ENCODE data around the gene COX15.
A peak's percentile ranks its signal among the peaks of the same experiment; 100 is the strongest.
"Not testable (repeated sequence)": the region's sequence is repeated elsewhere in the genome, so short reads cannot be mapped to it uniquely, and the experiment has no call there.

Gene COX15
- 7.7 to 28.7 reads per million in 2 donors for total RNA-seq

DNA sequence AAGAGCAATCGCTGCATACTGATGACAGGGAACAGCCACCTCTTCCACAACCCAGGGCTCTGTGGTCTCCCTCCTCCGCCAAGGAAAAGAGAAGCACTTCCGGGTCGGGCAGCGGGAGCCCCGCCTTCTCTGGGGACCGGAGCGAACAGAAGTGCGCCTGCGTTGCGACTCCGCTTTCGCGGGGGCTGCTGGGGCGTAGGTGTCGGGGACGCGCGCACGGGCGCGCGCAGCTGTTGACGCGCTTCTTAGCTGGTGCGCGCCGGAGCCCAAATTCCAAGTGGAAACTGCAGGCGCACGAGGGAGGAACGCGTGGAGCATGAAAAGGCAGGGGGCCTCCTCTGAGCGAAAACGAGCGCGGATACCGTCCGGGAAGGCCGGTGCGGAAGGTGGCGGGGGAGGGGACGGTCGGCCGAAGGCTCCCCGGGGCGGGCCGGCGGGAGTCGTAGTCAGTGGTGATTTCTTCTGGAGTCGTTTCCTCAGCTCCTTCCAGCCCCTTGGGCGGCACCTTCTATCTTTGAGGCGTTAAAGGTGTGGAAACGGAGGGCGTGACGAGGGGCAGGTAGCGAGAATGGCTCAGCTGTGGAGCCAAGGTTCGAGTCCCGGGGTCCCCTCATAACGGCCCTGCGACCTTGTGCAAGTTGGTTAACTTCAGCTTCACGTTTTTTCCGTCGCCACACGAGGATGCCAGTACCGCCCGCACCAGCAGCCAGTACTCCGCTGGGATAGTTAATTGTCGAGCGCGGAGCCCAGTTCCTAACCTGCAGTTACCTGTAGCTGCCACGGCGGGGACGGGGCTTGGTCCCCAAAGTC, at the start of gene COX15, which contains the start of gene CUTC:
TSS of gene COX15 (minus strand) at position 95 of the 810 bp plus-strand sequence. CDS start at position 17, 78 bp downstream.
TSS of gene CUTC (plus strand) at position 202 of the 810 bp plus-strand sequence. CDS start at position 317, 115 bp downstream.
- DNase-seq, result peak; percentile 89

DNA sequence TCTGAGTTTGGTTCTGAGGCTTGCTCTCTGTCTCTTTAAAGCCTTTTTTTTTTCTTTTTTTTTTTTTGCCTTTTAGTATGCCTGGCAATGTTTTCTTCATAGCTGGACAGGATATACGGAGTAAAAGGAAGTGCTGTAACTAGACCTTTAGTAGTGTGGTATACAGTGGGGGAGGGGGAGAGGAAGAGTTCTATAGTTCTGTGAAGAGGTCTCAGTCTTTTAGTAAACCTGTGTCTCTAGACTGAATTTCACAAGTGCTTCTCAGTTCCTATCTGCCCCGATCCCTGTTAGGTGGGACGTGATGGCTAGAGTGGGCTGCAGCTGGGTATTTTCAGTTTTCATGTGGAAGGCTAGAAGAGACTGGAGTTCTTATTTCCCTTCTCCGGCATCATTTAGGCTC, 47.4 kb upstream of the COX15 start:
- DNase-seq, result no peak

DNA sequence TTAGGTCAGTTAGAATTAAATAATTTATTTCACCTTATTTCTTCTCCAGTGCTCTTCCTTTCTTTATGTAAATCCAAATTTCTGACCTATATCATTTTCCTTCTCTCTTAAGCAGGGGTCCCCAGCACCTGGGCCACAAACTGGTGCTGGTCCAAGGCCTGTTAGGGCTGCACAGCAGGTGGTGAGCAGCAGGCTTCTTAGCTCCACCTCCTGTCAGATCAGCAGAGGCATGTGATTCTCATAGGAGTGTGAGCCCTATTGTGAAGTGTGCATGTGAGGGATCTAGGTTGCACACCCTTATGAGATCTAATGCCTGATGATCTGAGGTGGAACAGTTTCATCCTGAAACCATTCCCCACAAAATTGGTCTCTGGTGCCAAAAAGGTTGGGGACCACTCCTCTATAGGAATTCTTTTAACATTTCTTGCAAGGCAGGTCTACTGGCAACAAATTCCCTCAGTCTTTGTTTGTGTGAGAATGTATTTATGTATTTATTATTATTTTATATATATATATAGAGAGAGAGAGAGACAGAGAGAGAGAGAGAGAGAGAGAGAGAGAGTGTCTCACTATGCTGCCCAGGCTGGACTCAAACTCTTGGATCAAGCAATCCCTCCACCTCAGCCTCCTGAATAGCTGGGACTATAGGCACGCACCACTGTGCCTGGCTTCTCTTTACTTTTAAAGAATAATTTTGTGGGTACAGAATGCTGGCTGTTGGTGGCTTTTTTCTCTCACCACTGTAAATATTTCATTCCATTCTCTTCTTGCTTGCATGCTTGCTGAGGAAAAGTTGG, 46.2 kb upstream of the COX15 start:
- no peak for DNase-seq

DNA sequence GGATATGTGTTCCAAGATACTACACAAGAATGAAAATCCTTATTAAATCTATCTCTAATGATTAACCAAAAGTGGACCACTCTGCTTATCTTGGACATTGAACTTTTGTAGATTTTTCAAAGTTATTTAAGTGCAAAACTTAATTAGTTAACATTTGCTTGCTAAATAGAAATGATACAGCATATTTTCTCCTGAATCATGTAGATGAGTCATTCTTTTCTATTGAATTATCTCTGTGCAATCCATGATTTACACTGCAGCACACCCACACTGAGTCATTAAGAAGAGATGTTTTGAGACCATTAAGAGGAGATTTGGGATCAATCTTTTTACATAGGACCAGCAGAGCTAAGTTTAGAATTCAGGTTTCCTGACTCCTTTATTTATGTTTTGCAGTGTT, 43.9 kb upstream of the COX15 start:
- no peak for DNase-seq

DNA sequence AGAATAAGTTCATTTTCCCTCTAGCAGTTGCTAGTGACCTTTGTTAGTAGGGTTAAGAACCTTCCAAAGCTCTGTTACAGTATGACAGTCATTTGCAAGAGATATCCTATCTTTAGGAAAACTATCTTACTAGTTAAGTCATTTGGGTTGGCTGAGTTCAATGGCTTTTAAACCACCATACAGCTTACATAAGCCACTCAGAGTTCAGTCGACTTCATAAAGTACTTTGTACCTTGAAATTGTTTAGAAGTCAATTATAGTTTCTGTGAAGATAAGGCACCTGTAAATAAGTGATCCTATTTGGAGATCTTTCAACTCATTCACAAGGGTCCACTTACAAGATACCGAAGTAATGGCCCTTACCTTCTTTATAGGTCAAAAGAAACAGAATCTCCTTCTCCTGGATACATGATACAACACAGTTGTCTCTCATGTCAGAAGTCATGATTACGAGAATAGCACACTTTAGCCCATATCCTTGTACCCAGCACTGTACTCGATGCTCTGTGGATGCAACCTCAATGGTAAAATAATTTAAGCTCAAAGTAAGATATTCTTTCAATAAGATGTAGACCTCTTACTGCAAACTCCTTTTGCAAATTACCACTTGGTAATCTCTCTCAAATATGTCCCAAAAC, 38.6 kb upstream of the COX15 start:
- no peak for DNase-seq

- DNase-seq, result no peak
Observed at GRCh38 chr10:99769706-99770105, 37.8 kb upstream of the COX15 start.

GRCh38 chr10:99768556-99768955, 36.6 kb upstream of the COX15 start:
- DNase-seq, result no peak

GRCh38 chr10:99767901-99768300, 36.0 kb upstream of the COX15 start:
- DNase-seq, result no peak

DNA sequence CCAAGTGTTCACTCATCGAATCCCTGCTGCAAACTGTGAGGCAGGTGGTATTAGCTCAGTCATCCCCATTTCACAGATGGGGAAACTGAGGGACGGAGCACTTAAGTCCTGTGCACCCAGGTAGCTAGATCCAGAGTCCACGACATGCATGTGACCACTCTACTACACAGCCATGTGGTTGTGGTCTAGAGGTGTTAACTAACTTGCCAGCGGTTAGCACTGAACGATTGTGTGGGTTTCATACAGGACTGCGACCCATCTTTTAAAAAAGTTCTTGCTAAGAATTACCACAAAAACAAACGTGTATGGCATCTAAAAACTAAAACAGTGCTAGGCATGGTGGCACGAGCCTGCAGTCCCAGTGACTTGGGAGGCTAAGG, 34.4 kb upstream of the COX15 start:
- no peak for DNase-seq

GRCh38 chr10:99765672-99766301, 33.9 kb upstream of the COX15 start:
- DNase-seq, result no peak

DNA sequence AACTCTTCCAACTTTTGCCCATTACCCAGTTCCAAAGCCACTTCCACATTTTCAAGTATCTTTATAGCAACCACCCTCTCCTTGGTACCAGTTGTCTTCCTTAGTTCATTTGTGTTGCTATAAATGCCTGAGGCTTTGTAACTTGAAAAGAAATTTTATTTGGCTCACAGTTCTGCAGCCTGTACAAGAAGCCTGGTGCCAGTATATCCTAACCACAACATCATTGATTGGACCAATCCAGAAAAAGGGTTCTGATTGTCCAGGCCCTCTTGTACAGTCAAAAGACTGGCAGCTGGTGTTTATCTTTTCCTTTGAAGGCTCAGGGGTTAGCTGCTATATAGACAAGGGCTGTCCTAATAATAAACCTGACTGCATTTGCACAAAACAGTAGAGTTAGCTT, 29.4 kb upstream of the COX15 start:
- no peak for DNase-seq

- DNase-seq, result no peak
Observed at GRCh38 chr10:99760321-99760720, 28.4 kb upstream of the COX15 start.

- DNase-seq, result no peak
Observed at GRCh38 chr10:99758211-99758891, 26.4 kb upstream of the COX15 start.

DNA sequence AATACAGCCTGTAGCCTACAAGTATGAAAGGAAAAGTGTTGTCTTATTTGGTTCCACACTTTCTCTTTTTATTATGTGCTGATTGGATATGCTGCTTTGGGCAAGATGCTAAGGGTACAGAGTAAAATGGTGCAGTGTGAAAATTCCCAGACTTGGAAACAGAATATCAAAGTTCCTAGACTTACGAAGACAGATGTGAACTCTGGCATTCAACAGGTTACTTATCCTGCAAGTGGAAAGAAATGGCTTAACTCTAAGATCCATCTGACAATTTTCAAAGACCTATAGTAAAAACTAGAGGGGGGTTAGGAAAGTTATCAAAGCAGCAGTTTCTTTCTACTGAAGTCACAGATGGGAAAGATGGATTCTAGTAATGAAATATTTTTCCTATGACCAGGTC, 24.2 kb upstream of the COX15 start:
- no peak for DNase-seq

DNA sequence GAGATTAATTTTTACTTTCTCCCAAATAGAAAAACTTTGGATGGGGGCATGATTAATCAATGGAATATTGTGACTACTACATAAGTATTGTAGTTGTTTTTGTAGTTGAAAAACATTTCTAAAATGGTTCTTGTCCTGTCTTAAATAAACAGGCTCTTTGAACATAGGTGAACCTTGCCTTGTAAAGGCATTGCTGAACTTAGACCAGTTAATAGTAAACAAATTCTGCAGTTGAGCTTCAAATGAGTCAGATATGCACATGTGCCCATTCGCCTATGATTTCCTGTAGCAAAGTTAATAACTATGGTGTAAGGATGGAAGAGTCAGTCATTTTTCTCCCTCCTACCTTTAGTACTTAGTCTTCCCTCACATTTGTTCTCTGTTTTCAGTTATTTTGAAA, 22.7 kb upstream of the COX15 start:
- DNase-seq, result no peak

- DNase-seq, result no peak
Observed at GRCh38 chr10:99750641-99751040, 18.7 kb upstream of the COX15 start.

DNA sequence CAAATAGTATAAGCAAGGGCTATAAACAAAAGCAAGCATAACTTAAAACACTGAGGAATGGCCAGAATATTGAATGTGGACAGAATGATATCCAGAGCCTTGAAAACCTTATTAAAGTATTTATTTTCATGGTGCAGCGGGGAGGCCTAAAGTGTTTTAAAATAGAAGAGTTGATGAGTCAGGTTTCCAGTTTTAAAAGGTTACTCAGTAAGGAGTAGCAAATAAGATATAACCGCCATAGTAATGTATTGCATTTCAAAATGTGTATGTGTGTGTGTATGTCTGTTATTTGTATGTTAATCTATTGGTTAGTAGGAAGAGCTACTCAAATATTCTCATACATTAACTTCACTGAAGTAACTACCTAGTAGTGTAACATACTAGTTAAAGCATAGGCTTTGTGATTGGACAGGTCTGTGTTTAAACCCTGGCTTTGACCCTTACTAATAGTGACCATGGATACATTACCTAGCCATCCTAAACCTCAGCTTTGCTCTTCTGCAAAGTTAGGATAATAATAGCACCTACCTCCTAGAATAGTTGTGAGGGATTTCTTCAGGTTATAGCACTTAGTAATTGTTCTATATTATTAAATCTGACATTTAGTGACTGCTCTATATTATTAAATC, 17.0 kb upstream of the COX15 start:
- DNase-seq, result no peak

GRCh38 chr10:99746166-99746565, 14.2 kb upstream of the COX15 start:
- DNase-seq, result not testable (repeated sequence)

GRCh38 chr10:99743841-99744240, 11.9 kb upstream of the COX15 start:
- no peak for DNase-seq

GRCh38 chr10:99742701-99743100, 10.8 kb upstream of the COX15 start:
- DNase-seq, result no peak

DNA sequence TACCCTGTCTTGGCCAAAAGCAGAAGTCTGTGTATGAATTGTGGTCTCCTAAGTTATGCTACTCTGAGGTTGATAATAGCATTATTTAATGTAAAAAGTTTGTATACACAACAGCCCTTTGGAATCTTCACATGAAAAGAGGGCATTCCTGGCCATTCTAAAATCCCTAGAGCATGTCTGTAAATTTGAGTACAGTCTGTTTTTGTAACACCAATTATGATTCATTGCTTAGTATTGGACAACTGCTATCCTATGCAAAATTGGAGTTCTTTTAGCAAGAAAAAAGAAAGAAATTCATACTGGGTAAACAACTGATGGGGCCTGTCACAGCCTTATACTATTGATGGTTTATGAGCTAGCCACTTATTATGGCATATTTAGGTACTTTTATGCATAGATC, 10.3 kb upstream of the COX15 start:
- no peak for DNase-seq
